ENCODE data around the gene PPP2R5E. TPM values are rescaled to one million over a fixed set of nuclear protein-coding genes. Genes with fewer than 3 reads are reported as not detected.

Gene PPP2R5E
- total and polyA plus RNA-seq, 7 experiments from 2014 or later: 29.2 to 47.8 (median 37.5) TPM

DNA sequence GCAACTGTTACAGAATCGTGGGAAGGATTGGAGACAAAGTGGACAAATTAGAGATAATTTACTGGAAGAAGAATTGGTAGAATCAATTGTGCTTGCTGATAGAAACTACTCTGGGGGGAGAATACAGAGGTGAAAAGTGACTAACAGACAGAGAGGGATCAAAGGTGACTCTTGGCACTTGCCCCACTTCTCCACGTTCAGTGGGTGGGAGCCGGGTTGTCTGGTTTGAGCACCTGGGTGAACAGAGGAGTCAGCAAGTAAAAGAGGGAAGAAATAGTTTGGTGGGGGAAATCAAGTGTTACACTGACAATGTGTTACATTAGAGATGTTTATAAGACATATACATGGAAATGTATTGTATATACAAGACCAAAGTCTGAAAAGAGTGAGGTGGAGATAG, 69.1 kb downstream of the PPP2R5E start:
- Mint-ChIP-seq H3K4me3 (no peak overlapping the region), H3K27ac (no peak overlapping the region), H3K27me3 (no peaks in the 10 kb centered on the region), H3K9me3 (no peaks in the 10 kb centered on the region), H3K4me1 (peaks cover 29 to 64% (median 58%) of the 10 kb centered on the region in 7 donors), H3K36me3 (peaks cover 0 to 9% (median 0%) of the 10 kb centered on the region in 5 donors)
- H3K4me1 ChIP-seq (ENCODE audit: control insufficient read depth in 2 of 2, insufficient read depth in 2 of 2, low read length in 2 of 2): peaks cover 7 to 27% of the 10 kb centered on the region in 2 donors
- CTCF ChIA-PET: no interaction called here
- no peak for ATAC-seq
- H3K27me3 ChIP-seq (ENCODE audit: control insufficient read depth in 2 of 2, insufficient read depth in 2 of 2, low read length in 2 of 2): no peaks in the 10 kb centered on the region
- H3K9me3 ChIP-seq (ENCODE audit: control insufficient read depth in 2 of 3, low read length in 3 of 3): no peaks in the 10 kb centered on the region
- H3K36me3 ChIP-seq (ENCODE audit: control insufficient read depth in 2 of 3, insufficient read depth in 3 of 3, low read length in 3 of 3): no peaks in the 10 kb centered on the region
- no peak overlapping the region for H3K27ac ChIP-seq (ENCODE audit: low read depth, low read length)
- POLR2A ChIA-PET: no interaction called here
- intact Hi-C loops (cut with micrococcal nuclease): loop anchor here in 1 of 2 donors (10.0 kb wide), 2 partner anchors 89 to 291 kb away; no protein-coding TSS in a partner anchor
- no peak for DNase-seq
- H3K4me3 ChIP-seq (ENCODE audit: low read length): no peak overlapping the region

GRCh38 chr14:63472986-63473788, 70.0 kb downstream of the PPP2R5E start:
- H3K27me3 ChIP-seq (ENCODE audit: control insufficient read depth in 2 of 2, insufficient read depth in 2 of 2, low read length in 2 of 2): no peaks in the 10 kb centered on the region
- H3K36me3 ChIP-seq (ENCODE audit: control insufficient read depth in 2 of 3, insufficient read depth in 3 of 3, low read length in 3 of 3): no peaks in the 10 kb centered on the region
- peaks cover 7 to 24% of the 10 kb centered on the region in 2 donors for H3K4me1 ChIP-seq (ENCODE audit: control insufficient read depth in 2 of 2, insufficient read depth in 2 of 2, low read length in 2 of 2)
- DNase-seq (no peak), ATAC-seq (peak; percentile 55)
- POLR2A ChIA-PET: no interaction called here
- intact Hi-C loops (cut with micrococcal nuclease): loop anchor here in 1 of 2 donors (10.0 kb wide), 2 partner anchors 88 to 292 kb away; no protein-coding TSS in a partner anchor
- H3K27ac ChIP-seq (ENCODE audit: low read depth, low read length): no peak overlapping the region
- H3K4me3 ChIP-seq (ENCODE audit: low read length): no peak overlapping the region
- Mint-ChIP-seq H3K9me3 (no peaks in the 10 kb centered on the region), H3K4me3 (no peak overlapping the region), H3K27ac (no peak overlapping the region), H3K36me3 (peaks cover 0 to 9% (median 0%) of the 10 kb centered on the region in 5 donors), H3K27me3 (no peaks in the 10 kb centered on the region), H3K4me1 (peaks cover 34 to 64% (median 59%) of the 10 kb centered on the region in 7 donors)
- CTCF ChIA-PET: no interaction called here
- no peaks in the 10 kb centered on the region for H3K9me3 ChIP-seq (ENCODE audit: control insufficient read depth in 2 of 3, low read length in 3 of 3)

GRCh38 chr14:63470962-63471793, 72.0 kb downstream of the PPP2R5E start:
- Histone ChIP-seq H3K27me3 (ENCODE audit: control insufficient read depth in 2 of 2, insufficient read depth in 2 of 2, low read length in 2 of 2) (no peaks in the 10 kb centered on the region), H3K4me3 (ENCODE audit: low read length) (no peak overlapping the region), H3K36me3 (ENCODE audit: control insufficient read depth in 2 of 3, insufficient read depth in 3 of 3, low read length in 3 of 3) (peaks cover 0 to 3% (median 0%) of the 10 kb centered on the region in 3 experiments), H3K9me3 (ENCODE audit: control insufficient read depth in 2 of 3, low read length in 3 of 3) (no peaks in the 10 kb centered on the region), H3K27ac (ENCODE audit: low read depth, low read length) (no peak overlapping the region), H3K4me1 (ENCODE audit: control insufficient read depth in 2 of 2, insufficient read depth in 2 of 2, low read length in 2 of 2) (peaks cover 7 to 24% of the 10 kb centered on the region in 2 donors)
- Mint-ChIP-seq H3K4me3 (peak overlapping the region in 5 of 10 donors; percentile 2 to 60 (median 34)), H3K27ac (peak overlapping the region in 4 of 9 donors; percentile 5 to 74 (median 38)), H3K4me1 (peaks cover 32 to 58% (median 50%) of the 10 kb centered on the region in 7 donors), H3K27me3 (no peaks in the 10 kb centered on the region), H3K9me3 (no peaks in the 10 kb centered on the region), H3K36me3 (peaks cover 0 to 11% (median 0%) of the 10 kb centered on the region in 5 donors)
- ChIA-PET POLR2A (no interaction called here), CTCF (no interaction called here)
- intact Hi-C loops (cut with micrococcal nuclease): loop anchor here in 1 of 2 donors (2.0 to 10.0 kb wide), 3 partner anchors 74 to 294 kb away; no protein-coding TSS in a partner anchor
- DNase-seq (no peak), ATAC-seq (peak; percentile 60)

DNA sequence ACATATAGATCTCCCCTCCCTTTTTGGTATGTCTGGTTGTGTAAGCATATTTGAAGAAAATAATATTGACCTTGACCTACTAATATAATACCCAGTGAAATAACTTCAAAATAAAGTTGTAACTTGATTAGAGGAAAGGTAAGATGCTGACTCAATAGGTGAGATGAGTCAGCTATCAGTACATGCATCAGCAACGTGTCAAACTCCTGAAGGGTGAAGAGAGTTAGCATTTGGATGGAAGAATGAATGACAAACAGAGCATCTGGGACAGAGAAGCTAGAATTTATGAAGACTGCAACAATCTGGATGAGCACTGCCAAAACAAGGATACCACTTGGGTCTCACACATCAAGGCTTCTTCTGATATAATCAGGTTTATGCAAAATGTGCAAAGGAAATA, 74.9 kb downstream of the PPP2R5E start:
- Histone ChIP-seq H3K9me3 (ENCODE audit: control insufficient read depth in 2 of 3, low read length in 3 of 3) (no peaks in the 10 kb centered on the region), H3K4me3 (ENCODE audit: low read length) (no peak overlapping the region), H3K36me3 (ENCODE audit: control insufficient read depth in 2 of 3, insufficient read depth in 3 of 3, low read length in 3 of 3) (peaks cover 0 to 3% (median 3%) of the 10 kb centered on the region in 3 experiments), H3K4me1 (ENCODE audit: control insufficient read depth in 2 of 2, insufficient read depth in 2 of 2, low read length in 2 of 2) (peaks cover 7 to 24% of the 10 kb centered on the region in 2 donors), H3K27me3 (ENCODE audit: control insufficient read depth in 2 of 2, insufficient read depth in 2 of 2, low read length in 2 of 2) (no peaks in the 10 kb centered on the region), H3K27ac (ENCODE audit: low read depth, low read length) (no peak overlapping the region)
- peaks cover 31 to 58% (median 52%) of the 10 kb centered on the region in 7 donors for H3K4me1 Mint-ChIP-seq
- H3K27ac Mint-ChIP-seq: peak overlapping the region in 2 of 9 donors; percentile 9 to 10
- intact Hi-C loops (cut with micrococcal nuclease): no loop called here
- no peak for ATAC-seq
- peaks cover 0 to 14% (median 6%) of the 10 kb centered on the region in 5 donors for H3K36me3 Mint-ChIP-seq
- no peaks in the 10 kb centered on the region for H3K27me3 Mint-ChIP-seq
- H3K4me3 Mint-ChIP-seq: peak overlapping the region in 5 of 10 donors; percentile 0 to 54 (median 11)
- no peak for DNase-seq
- no peaks in the 10 kb centered on the region for H3K9me3 Mint-ChIP-seq
- CTCF ChIA-PET: no interaction called here
- POLR2A ChIA-PET: no interaction called here

DNA sequence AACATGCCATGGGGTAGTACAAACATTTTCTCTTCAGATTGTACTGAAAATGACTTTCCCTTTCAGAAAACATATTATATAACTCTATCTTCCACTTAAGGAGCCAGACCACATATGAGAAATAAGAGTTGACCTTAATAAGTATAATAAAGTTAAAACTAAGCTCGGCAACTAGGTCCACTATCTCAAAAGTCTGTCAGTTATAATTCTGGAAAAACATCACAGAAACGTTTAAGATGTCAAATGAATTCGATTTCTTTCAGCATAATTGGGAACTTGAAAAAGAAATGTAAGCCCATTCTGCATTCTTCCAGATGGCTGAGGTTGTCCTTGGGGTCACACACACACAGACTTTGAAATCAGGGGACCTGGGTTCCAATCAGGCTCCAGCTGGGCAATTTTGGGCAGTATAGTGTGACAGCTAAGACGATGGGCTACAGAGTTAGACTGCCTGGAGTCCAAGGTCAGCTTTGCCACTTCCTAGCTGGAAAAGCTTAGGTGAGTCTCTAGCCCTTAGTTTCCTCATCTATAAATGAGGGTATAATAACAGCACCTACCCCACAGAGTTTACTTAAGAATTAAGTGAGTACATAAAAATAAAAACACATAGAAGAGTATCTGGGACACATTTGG, 75.6 kb downstream of the PPP2R5E start:
- no peaks in the 10 kb centered on the region for H3K9me3 ChIP-seq (ENCODE audit: control insufficient read depth in 2 of 3, low read length in 3 of 3)
- H3K27me3 ChIP-seq (ENCODE audit: control insufficient read depth in 2 of 2, insufficient read depth in 2 of 2, low read length in 2 of 2): no peaks in the 10 kb centered on the region
- Mint-ChIP-seq H3K36me3 (peaks cover 0 to 14% (median 6%) of the 10 kb centered on the region in 5 donors), H3K4me1 (peaks cover 31 to 58% (median 52%) of the 10 kb centered on the region in 7 donors), H3K27ac (no peak overlapping the region), H3K9me3 (no peaks in the 10 kb centered on the region), H3K4me3 (no peak overlapping the region), H3K27me3 (no peaks in the 10 kb centered on the region)
- intact Hi-C loops (cut with micrococcal nuclease): no loop called here
- ATAC-seq: no peak
- H3K36me3 ChIP-seq (ENCODE audit: control insufficient read depth in 2 of 3, insufficient read depth in 3 of 3, low read length in 3 of 3): peaks cover 0 to 3% (median 3%) of the 10 kb centered on the region in 3 experiments
- ChIA-PET CTCF (no interaction called here), POLR2A (no interaction called here)
- H3K4me1 ChIP-seq (ENCODE audit: control insufficient read depth in 2 of 2, insufficient read depth in 2 of 2, low read length in 2 of 2): peaks cover 7 to 24% of the 10 kb centered on the region in 2 donors
- no peak for DNase-seq
- no peak overlapping the region for H3K4me3 ChIP-seq (ENCODE audit: low read length)
- H3K27ac ChIP-seq (ENCODE audit: low read depth, low read length): no peak overlapping the region

- Histone ChIP-seq H3K27me3 (ENCODE audit: control insufficient read depth in 2 of 2, insufficient read depth in 2 of 2, low read length in 2 of 2) (no peaks in the 10 kb centered on the region), H3K36me3 (ENCODE audit: control insufficient read depth in 2 of 3, insufficient read depth in 3 of 3, low read length in 3 of 3) (peaks cover 0 to 3% (median 3%) of the 10 kb centered on the region in 3 experiments), H3K4me1 (ENCODE audit: control insufficient read depth in 2 of 2, insufficient read depth in 2 of 2, low read length in 2 of 2) (peaks cover 3 to 9% of the 10 kb centered on the region in 2 donors), H3K4me3 (ENCODE audit: low read length) (no peak overlapping the region), H3K27ac (ENCODE audit: low read depth, low read length) (no peak overlapping the region), H3K9me3 (ENCODE audit: control insufficient read depth in 2 of 3, low read length in 3 of 3) (no peaks in the 10 kb centered on the region)
- Mint-ChIP-seq H3K9me3 (no peaks in the 10 kb centered on the region), H3K27me3 (no peaks in the 10 kb centered on the region), H3K4me1 (peaks cover 19 to 53% (median 50%) of the 10 kb centered on the region in 7 donors), H3K36me3 (peaks cover 0 to 27% (median 8%) of the 10 kb centered on the region in 5 donors), H3K27ac (no peak overlapping the region), H3K4me3 (no peak overlapping the region)
- ChIA-PET POLR2A (no interaction called here), CTCF (no interaction called here)
- ATAC-seq: no peak
- intact Hi-C loops (cut with micrococcal nuclease): no loop called here
- DNase-seq: no peak
These were observed 77.8 kb downstream of the PPP2R5E start for GRCh38 chr14:63465347-63465746.
